Thyroid gland (tissue), 4 donors: ENCODE results near the gene SLC22A3.

Experiments used
- POLR2A ChIP-seq, 2 donors: fragments of 450-650 bp; IDR thresholded peaks; one replicate each; pipeline ENCODE4 v1.6.1; 2017; ENCODE audit warnings: antibody characterized with exemption in 2 of 2, mild to moderate bottlenecking in 2 of 2, moderate library complexity in 1 of 2
- TF ChIP-seq, protein P1 (sequence below), 6 experiments: fragments of 200-600 bp in 3 of 6; fragments of 450-650 bp in 3 of 6; sonication (generic) in 3 of 6; IDR thresholded peaks; one replicate each; pipeline ENCODE4 v1.5.1; 2016 to 2019; ENCODE audit warnings: antibody characterized with exemption in 6 of 6, mild to moderate bottlenecking in 2 of 6, inconsistent platforms in 1 of 6, moderate library complexity in 1 of 6

GRCh38 chr6:160316261-160316660 lies 31.9 kb upstream of the SLC22A3 start:
- TF ChIP-seq POLR2A (IDR thresholded peaks at IDR 0.05) = no peak
- TF ChIP-seq, protein P1, sequence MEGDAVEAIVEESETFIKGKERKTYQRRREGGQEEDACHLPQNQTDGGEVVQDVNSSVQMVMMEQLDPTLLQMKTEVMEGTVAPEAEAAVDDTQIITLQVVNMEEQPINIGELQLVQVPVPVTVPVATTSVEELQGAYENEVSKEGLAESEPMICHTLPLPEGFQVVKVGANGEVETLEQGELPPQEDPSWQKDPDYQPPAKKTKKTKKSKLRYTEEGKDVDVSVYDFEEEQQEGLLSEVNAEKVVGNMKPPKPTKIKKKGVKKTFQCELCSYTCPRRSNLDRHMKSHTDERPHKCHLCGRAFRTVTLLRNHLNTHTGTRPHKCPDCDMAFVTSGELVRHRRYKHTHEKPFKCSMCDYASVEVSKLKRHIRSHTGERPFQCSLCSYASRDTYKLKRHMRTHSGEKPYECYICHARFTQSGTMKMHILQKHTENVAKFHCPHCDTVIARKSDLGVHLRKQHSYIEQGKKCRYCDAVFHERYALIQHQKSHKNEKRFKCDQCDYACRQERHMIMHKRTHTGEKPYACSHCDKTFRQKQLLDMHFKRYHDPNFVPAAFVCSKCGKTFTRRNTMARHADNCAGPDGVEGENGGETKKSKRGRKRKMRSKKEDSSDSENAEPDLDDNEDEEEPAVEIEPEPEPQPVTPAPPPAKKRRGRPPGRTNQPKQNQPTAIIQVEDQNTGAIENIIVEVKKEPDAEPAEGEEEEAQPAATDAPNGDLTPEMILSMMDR (IDR thresholded peaks at IDR 0.05) = no peak
